LNCaP clone FGC (cell line): Measurements from ENCODE around the gene ITPKB.

Source experiments
- DNase-seq: peaks from one replicate; pipeline ENCODE4 v3.0.0-alpha.2; 2011; ENCODE audit warnings: low read depth
- H3K4me3 ChIP-seq: 2 replicates; pipeline ENCODE4 v1.5.1; 2011; ENCODE audit warnings: mild to moderate bottlenecking, low read depth, low read length, control low read depth
- TF ChIP-seq, protein P1 (sequence below): IDR thresholded peaks from 2 replicates; pipeline ENCODE4 v1.5.1; 2012; ENCODE audit warnings: mild to moderate bottlenecking; ENCODE audit not compliant: control insufficient read depth, insufficient read depth; ENCODE audit errors: extremely low read depth

Gene ITPKB

DNA sequence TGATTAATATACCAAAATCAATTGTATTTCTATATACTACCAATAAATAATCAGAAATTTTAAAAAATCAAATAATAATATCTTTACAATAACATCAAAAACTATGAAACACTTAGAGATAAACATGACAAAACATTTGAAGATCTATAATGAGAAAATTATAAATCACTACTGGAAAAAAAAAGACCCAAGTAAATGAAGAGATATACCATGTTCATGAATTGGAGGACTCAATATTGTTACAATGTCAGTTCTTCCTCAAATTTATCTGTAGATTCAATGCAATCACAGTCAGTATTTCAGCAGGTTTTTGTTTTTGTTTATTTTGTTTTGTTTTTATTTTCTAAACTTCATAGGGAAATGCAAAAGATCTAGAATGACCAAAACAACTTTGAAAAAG is 4.2 kb upstream of the ITPKB start:
- DNase-seq: no peak
- H3K4me3 ChIP-seq: no peak overlapping the region
- TF ChIP-seq, protein P1, sequence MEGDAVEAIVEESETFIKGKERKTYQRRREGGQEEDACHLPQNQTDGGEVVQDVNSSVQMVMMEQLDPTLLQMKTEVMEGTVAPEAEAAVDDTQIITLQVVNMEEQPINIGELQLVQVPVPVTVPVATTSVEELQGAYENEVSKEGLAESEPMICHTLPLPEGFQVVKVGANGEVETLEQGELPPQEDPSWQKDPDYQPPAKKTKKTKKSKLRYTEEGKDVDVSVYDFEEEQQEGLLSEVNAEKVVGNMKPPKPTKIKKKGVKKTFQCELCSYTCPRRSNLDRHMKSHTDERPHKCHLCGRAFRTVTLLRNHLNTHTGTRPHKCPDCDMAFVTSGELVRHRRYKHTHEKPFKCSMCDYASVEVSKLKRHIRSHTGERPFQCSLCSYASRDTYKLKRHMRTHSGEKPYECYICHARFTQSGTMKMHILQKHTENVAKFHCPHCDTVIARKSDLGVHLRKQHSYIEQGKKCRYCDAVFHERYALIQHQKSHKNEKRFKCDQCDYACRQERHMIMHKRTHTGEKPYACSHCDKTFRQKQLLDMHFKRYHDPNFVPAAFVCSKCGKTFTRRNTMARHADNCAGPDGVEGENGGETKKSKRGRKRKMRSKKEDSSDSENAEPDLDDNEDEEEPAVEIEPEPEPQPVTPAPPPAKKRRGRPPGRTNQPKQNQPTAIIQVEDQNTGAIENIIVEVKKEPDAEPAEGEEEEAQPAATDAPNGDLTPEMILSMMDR: no peak

DNA sequence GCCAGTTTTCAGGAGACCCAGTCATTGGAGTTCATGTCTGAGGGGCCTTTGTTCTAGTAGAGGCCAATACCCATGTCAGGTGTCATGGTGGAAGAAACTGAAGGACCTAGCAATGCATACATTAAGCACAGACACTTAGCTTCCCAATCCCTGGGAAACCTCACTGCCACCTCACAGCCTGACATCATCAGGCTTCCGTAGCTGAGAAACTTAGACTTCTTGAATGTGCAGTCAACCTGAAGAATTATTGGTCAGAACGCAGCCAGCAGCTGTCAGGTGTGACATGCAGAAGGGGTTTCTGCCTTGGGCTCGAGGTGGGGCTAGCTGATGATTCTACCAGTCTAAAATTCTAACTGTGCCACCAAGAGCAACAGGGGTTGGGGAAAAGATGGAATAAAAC is 1.9 kb upstream of the ITPKB start:
- no peak for DNase-seq
- TF ChIP-seq, protein P1: no peak
- H3K4me3 ChIP-seq: no peak overlapping the region

DNA sequence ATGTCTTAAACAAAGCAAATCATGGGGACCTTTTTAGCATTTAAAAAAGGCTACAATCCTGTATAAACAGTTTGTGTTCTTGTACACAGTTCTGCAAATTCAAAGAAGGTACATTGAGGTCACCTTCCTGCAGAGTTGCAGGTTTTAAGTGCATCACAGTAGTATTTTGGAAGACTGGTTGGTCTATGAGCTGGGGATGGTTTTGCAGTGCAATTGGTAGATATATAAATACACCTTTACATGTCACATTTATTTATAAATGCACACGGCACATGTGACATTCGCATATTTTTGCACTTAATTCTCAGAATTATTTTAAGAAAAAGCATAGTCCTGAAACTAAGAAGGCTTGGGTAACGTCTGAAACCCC is 599 bp upstream of the ITPKB start:
- no peak for DNase-seq
- TF ChIP-seq, protein P1: no peak
- peak overlapping the region; percentile 67 for H3K4me3 ChIP-seq

DNA sequence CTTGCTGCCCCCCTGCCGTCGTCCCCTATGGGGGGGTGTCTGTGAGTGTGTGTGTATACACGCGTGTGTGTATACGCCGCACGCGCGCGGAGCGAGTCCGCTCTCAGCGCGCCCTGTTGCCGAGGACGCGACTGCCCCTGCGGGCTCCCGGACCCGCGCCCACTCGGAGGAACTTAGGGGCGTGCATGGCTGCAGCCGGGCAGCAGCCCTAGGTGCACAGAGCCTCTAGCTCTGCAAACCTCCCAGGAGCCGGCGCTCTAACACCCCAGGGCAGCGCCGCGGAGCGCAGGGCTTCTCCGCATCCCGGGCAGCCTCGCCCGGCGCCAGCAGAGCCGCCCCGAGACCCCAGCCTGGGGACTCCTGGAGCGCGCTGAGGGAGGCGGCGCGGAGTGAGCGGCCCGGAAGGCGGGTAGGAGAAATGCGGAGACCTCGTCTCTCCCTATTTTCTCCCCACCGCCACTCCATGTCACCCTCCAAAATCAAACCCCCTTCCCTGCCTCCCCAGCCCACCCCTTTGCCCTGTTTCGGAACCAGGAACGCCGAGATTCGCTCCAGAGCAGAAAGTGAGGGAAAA is 574 bp downstream of the ITPKB start:
- DNase-seq: no peak
- TF ChIP-seq, protein P1: peak; percentile 24
- H3K4me3 ChIP-seq: peak overlapping the region; percentile 67

DNA sequence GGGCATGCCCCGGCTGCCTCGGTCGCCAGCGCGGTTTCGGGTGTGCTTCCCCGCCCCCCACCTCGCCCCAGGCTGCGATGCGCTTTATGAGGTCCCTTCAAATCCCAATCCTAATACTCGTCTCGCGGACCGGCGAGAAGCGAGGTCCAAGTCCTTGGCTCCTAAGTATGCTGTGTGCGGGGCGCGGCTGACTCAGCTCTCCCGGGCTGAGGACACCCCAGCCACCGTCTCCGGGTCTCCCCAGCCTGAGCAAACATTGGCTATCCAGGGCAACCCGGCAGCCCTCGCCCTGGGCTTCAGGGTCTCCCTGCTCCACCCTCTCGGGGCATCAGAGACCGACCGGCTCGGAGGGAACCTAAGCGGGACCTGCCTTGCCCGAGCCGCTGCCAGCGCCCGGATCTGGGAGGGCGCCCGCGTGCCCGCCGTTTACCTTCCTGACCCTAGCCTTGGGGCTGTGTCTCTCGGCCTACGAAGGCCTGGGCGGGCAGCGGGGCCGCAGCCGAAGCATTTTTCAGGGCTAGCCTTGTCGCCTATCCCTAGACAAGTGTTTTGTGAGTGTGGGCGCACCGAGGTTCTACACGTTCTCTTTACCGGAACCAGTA is 1.2 kb downstream of the ITPKB start:
- no peak for DNase-seq
- peak overlapping the region; percentile 67 for H3K4me3 ChIP-seq
- TF ChIP-seq, protein P1: 0 out of 2 replicates have a peak, but pooled peaks have one; percentile 8

DNA sequence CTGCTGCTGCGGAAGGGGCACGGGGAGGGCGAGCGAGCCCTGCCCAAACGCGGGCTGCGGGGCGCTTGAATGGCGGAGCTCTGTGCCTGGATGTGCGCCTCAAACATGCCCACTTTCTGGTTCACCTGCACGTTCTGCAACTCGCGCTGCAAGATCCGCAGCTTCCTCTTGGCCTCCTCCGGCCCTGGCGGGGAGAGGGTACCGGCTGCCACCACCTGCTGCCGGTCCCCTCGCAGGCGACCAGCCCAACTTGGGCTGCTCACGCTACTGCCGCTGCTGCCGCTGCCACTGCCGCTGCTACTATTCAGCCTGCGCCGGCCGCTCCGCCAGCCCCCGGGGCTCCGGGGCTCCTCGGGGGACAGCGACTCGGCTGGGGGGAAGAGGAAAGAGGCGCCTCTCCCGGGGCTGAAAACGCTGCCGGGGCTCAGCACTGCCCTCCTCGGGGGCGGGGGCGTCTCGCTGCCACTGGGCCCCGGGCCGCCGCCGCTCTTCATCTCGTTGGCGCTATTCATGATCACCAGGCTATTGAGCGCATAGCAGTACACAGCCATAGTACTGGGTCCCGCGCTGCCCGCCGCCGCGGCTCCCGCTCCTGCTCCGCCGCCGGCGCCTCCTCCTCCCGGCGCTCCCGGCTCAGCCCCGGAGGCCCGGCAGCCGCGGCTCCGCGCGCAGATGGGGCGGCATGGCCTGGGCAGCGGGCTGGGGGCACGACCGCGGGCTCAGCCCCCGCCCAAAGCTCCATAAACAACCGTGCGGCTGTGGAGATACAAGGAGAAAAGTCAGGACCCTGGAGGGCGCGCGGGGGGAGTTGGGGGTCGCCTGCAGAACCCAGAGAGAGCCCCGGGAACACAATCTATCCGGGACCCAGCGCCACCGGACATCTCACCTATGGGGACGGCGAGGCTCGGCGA is 1.9 kb downstream of the ITPKB start:
- no peak overlapping the region for H3K4me3 ChIP-seq
- no peak for DNase-seq
- TF ChIP-seq, protein P1: no peak
